Activated naive CD4-positive, alpha-beta T cell treated with anti-CD3 and anti-CD28 coated beads, Interleukin-2, amount 50 U/mL, for 24 hours (primary cell): Measurements from ENCODE around the gene MOB4.

Source experiments
- H3K27ac Mint-ChIP-seq: one replicate; pipeline ENCODE4 v1.8.0; 2021; ENCODE audit warnings: mild to moderate bottlenecking, mixed read lengths
- H3K27me3 Mint-ChIP-seq: one replicate; pipeline ENCODE4 v1.8.0; 2021; ENCODE audit warnings: mixed read lengths
- H3K36me3 Mint-ChIP-seq: one replicate; pipeline ENCODE4 v1.8.0; 2021; ENCODE audit warnings: mixed read lengths
- H3K4me1 Mint-ChIP-seq: one replicate; pipeline ENCODE4 v1.8.0; 2021; ENCODE audit warnings: mixed read lengths
- H3K4me3 Mint-ChIP-seq: one replicate; pipeline ENCODE4 v1.8.0; 2021; ENCODE audit warnings: mild to moderate bottlenecking, mixed read lengths
- H3K9me3 Mint-ChIP-seq: one replicate; pipeline ENCODE4 v1.8.0; 2021; ENCODE audit warnings: mixed read lengths

MOB4 gene

GRCh38 chr2:197500503-197501131 is 15.2 kb upstream of the MOB4 start:
- peak overlapping the region; percentile 98 for H3K27ac Mint-ChIP-seq
- peaks cover 53% of the 10 kb centered on the region for H3K36me3 Mint-ChIP-seq
- no peaks in the 10 kb centered on the region for H3K27me3 Mint-ChIP-seq
- H3K4me1 Mint-ChIP-seq = peaks cover 50% of the 10 kb centered on the region
- H3K9me3 Mint-ChIP-seq = no peaks in the 10 kb centered on the region
- H3K4me3 Mint-ChIP-seq = peak overlapping the region; percentile 100

- Mint-ChIP-seq H3K27me3 (no peaks in the 10 kb centered on the region), H3K36me3 (peaks cover 41% of the 10 kb centered on the region), H3K9me3 (no peaks in the 10 kb centered on the region), H3K4me3 (peak overlapping the region; percentile 100), H3K4me1 (peaks cover 36% of the 10 kb centered on the region), H3K27ac (peak overlapping the region; percentile 77)
These were observed 13.7 kb upstream of the MOB4 start for GRCh38 chr2:197502201-197502600.

GRCh38 chr2:197502685-197503084 is 13.2 kb upstream of the MOB4 start:
- Mint-ChIP-seq H3K9me3 (no peaks in the 10 kb centered on the region), H3K27ac (no peak overlapping the region), H3K4me3 (peak overlapping the region; percentile 100), H3K27me3 (no peaks in the 10 kb centered on the region), H3K36me3 (peaks cover 37% of the 10 kb centered on the region), H3K4me1 (peaks cover 31% of the 10 kb centered on the region)

- Mint-ChIP-seq H3K36me3 (peaks cover 28% of the 10 kb centered on the region), H3K4me3 (peak overlapping the region; percentile 39), H3K27me3 (no peaks in the 10 kb centered on the region), H3K27ac (no peak overlapping the region), H3K9me3 (no peaks in the 10 kb centered on the region), H3K4me1 (peaks cover 31% of the 10 kb centered on the region)
These were observed 11.9 kb upstream of the MOB4 start for GRCh38 chr2:197504000-197504399.

- Mint-ChIP-seq H3K27ac (no peak overlapping the region), H3K4me1 (peaks cover 31% of the 10 kb centered on the region), H3K9me3 (no peaks in the 10 kb centered on the region), H3K27me3 (no peaks in the 10 kb centered on the region), H3K4me3 (peak overlapping the region; percentile 39), H3K36me3 (peaks cover 27% of the 10 kb centered on the region)
These were observed 11.4 kb upstream of the MOB4 start for GRCh38 chr2:197504512-197504911.

- H3K4me1 Mint-ChIP-seq = peaks cover 28% of the 10 kb centered on the region
These were observed 9.2 kb upstream of the MOB4 start for GRCh38 chr2:197506658-197507057.

GRCh38 chr2:197513915-197514314 is 2.0 kb upstream of the MOB4 start:
- H3K27me3 Mint-ChIP-seq = no peaks in the 10 kb centered on the region
- no peaks in the 10 kb centered on the region for H3K36me3 Mint-ChIP-seq
- H3K9me3 Mint-ChIP-seq = no peaks in the 10 kb centered on the region
- H3K27ac Mint-ChIP-seq = no peak overlapping the region
- no peak overlapping the region for H3K4me3 Mint-ChIP-seq
- H3K4me1 Mint-ChIP-seq = peaks cover 23% of the 10 kb centered on the region

More at GRCh38 chr2:197506658-197507057, 9.2 kb upstream of the MOB4 start:
- H3K36me3 Mint-ChIP-seq = peaks cover 16% of the 10 kb centered on the region
- no peak overlapping the region for H3K4me3 Mint-ChIP-seq
- no peak overlapping the region for H3K27ac Mint-ChIP-seq
- no peaks in the 10 kb centered on the region for H3K27me3 Mint-ChIP-seq
- no peaks in the 10 kb centered on the region for H3K9me3 Mint-ChIP-seq

- peak overlapping the region; percentile 96 for H3K4me3 Mint-ChIP-seq
- H3K36me3 Mint-ChIP-seq = no peaks in the 10 kb centered on the region
- H3K27me3 Mint-ChIP-seq = no peaks in the 10 kb centered on the region
- H3K9me3 Mint-ChIP-seq = no peaks in the 10 kb centered on the region
- peaks cover 32% of the 10 kb centered on the region for H3K4me1 Mint-ChIP-seq
- peak overlapping the region; percentile 94 for H3K27ac Mint-ChIP-seq
These were observed 1.1 kb upstream of the MOB4 start for GRCh38 chr2:197514754-197515153.

GRCh38 chr2:197515315-197515738 is 539 bp upstream of the MOB4 start:
- H3K27me3 Mint-ChIP-seq = no peaks in the 10 kb centered on the region
- no peaks in the 10 kb centered on the region for H3K9me3 Mint-ChIP-seq
- peak overlapping the region; percentile 96 for H3K4me3 Mint-ChIP-seq
- peak overlapping the region; percentile 94 for H3K27ac Mint-ChIP-seq
- no peaks in the 10 kb centered on the region for H3K36me3 Mint-ChIP-seq
- peaks cover 35% of the 10 kb centered on the region for H3K4me1 Mint-ChIP-seq

- Mint-ChIP-seq H3K9me3 (no peaks in the 10 kb centered on the region), H3K36me3 (peaks cover 5% of the 10 kb centered on the region), H3K27me3 (no peaks in the 10 kb centered on the region), H3K4me1 (peaks cover 44% of the 10 kb centered on the region), H3K4me3 (peak overlapping the region; percentile 96), H3K27ac (peak overlapping the region; percentile 95)
These were observed 511 bp downstream of the MOB4 start for GRCh38 chr2:197516393-197516761.

GRCh38 chr2:197517150-197517549 is 1.3 kb downstream of the MOB4 start:
- Mint-ChIP-seq H3K9me3 (no peaks in the 10 kb centered on the region), H3K4me3 (peak overlapping the region; percentile 96), H3K27ac (peak overlapping the region; percentile 95), H3K4me1 (peaks cover 50% of the 10 kb centered on the region), H3K27me3 (no peaks in the 10 kb centered on the region), H3K36me3 (peaks cover 5% of the 10 kb centered on the region)

GRCh38 chr2:197538412-197538811 is 22.5 kb downstream of the MOB4 start:
- H3K4me1 Mint-ChIP-seq = peaks cover 49% of the 10 kb centered on the region
- H3K36me3 Mint-ChIP-seq = peaks cover 16% of the 10 kb centered on the region
- H3K27ac Mint-ChIP-seq = peak overlapping the region; percentile 32
- H3K4me3 Mint-ChIP-seq = no peak overlapping the region
- no peaks in the 10 kb centered on the region for H3K27me3 Mint-ChIP-seq
- no peaks in the 10 kb centered on the region for H3K9me3 Mint-ChIP-seq

GRCh38 chr2:197539734-197540133 is 23.9 kb downstream of the MOB4 start:
- H3K27me3 Mint-ChIP-seq = no peaks in the 10 kb centered on the region
- no peak overlapping the region for H3K4me3 Mint-ChIP-seq
- peaks cover 36% of the 10 kb centered on the region for H3K4me1 Mint-ChIP-seq
- H3K27ac Mint-ChIP-seq = peak overlapping the region; percentile 13
- H3K9me3 Mint-ChIP-seq = no peaks in the 10 kb centered on the region
- peaks cover 13% of the 10 kb centered on the region for H3K36me3 Mint-ChIP-seq

- H3K27me3 Mint-ChIP-seq = no peaks in the 10 kb centered on the region
- no peaks in the 10 kb centered on the region for H3K9me3 Mint-ChIP-seq
- H3K4me3 Mint-ChIP-seq = no peak overlapping the region
- peaks cover 27% of the 10 kb centered on the region for H3K4me1 Mint-ChIP-seq
- peaks cover 10% of the 10 kb centered on the region for H3K36me3 Mint-ChIP-seq
- no peak overlapping the region for H3K27ac Mint-ChIP-seq
These were observed 27.3 kb downstream of the MOB4 start for GRCh38 chr2:197543206-197543605.

- H3K27me3 Mint-ChIP-seq = no peaks in the 10 kb centered on the region
- H3K4me1 Mint-ChIP-seq = peaks cover 11% of the 10 kb centered on the region
- peak overlapping the region; percentile 63 for H3K27ac Mint-ChIP-seq
- H3K36me3 Mint-ChIP-seq = peaks cover 8% of the 10 kb centered on the region
- H3K9me3 Mint-ChIP-seq = no peaks in the 10 kb centered on the region
- H3K4me3 Mint-ChIP-seq = no peak overlapping the region
These were observed 31.5 kb downstream of the MOB4 start for GRCh38 chr2:197547163-197547900.

- H3K36me3 Mint-ChIP-seq = peaks cover 8% of the 10 kb centered on the region
- no peak overlapping the region for H3K4me3 Mint-ChIP-seq
- H3K27me3 Mint-ChIP-seq = no peaks in the 10 kb centered on the region
- peaks cover 11% of the 10 kb centered on the region for H3K4me1 Mint-ChIP-seq
- no peak overlapping the region for H3K27ac Mint-ChIP-seq
- no peaks in the 10 kb centered on the region for H3K9me3 Mint-ChIP-seq
These were observed 32.7 kb downstream of the MOB4 start for GRCh38 chr2:197548582-197548981.
